HEK293 (cell line): ENCODE results near the gene SULT4A1.

Source experiments
- CTCF ChIA-PET: fragments of 350-600 bp; formaldehyde crosslinking; extraction: SDS; loops from one replicate; lab custom pipeline; 2021; ENCODE audit warnings: antibody characterized with exemption; lab: Yijun Ruan, JAX
- POLR2A ChIA-PET: fragments of 300-600 bp; formaldehyde crosslinking; extraction: SDS; loops from one replicate; lab custom pipeline; 2020; ENCODE audit warnings: antibody characterized with exemption, inconsistent platforms; lab: Yijun Ruan, JAX
- H3K27ac ChIP-seq: fragments of 200-500 bp; sonication (Bioruptor generic); 2 replicates; pipeline ENCODE4 v1.5.1; 2014; ENCODE audit warnings: low read depth, low read length, control low read depth, inconsistent platforms; ENCODE audit errors: extremely low read depth
- H3K36me3 ChIP-seq, 2 experiments: fragments of 200-500 bp in 1 of 2; sonication (Bioruptor generic) in 1 of 2; 1 replicate in 1 of 2; 2 replicates in 1 of 2; pipeline ENCODE4 v1.5.1; 2014 to 2017; ENCODE audit warnings: inconsistent platforms in 2 of 2, low read length in 2 of 2; ENCODE audit not compliant: control insufficient read depth in 2 of 2, insufficient read depth in 1 of 2
- H3K4me1 ChIP-seq: fragments of 200-500 bp; sonication (Bioruptor generic); 2 replicates; pipeline ENCODE4 v1.5.1; 2014; ENCODE audit warnings: mild to moderate bottlenecking, low read length, inconsistent platforms; ENCODE audit not compliant: control insufficient read depth, insufficient read depth
- H3K4me3 ChIP-seq: 2 replicates; pipeline ENCODE4 v1.5.1; 2011; ENCODE audit warnings: low read depth, mild to moderate bottlenecking, control low read depth, low read length, moderate library complexity
- H3K9me3 ChIP-seq: fragments of 200-500 bp; sonication (Bioruptor generic); 2 replicates; pipeline ENCODE4 v1.5.1; 2014; ENCODE audit warnings: low read depth, low read length, inconsistent platforms; ENCODE audit not compliant: control insufficient read depth, insufficient read depth
- GLIS2 ChIP-seq: fragments of 450-650 bp; formaldehyde crosslinking; IDR thresholded peaks from 2 replicates; pipeline ENCODE4 v1.5.1; 2016; ENCODE audit warnings: missing biosample characterization, missing genetic modification characterization
- HIC1 ChIP-seq: fragments of 450-650 bp; formaldehyde crosslinking; IDR thresholded peaks from 2 replicates; pipeline ENCODE4 v1.5.1; 2016; ENCODE audit warnings: missing biosample characterization, missing genetic modification characterization
- MZF1 ChIP-seq: fragments of 450-650 bp; formaldehyde crosslinking; IDR thresholded peaks from 2 replicates; pipeline ENCODE4 v1.5.1; 2017; ENCODE audit warnings: missing biosample characterization, missing genetic modification characterization, borderline replicate concordance
- WT1 ChIP-seq: fragments of 450-650 bp; formaldehyde crosslinking; IDR thresholded peaks from 2 replicates; pipeline ENCODE4 v1.5.1; 2016; ENCODE audit warnings: missing biosample characterization, missing genetic modification characterization
- ZIC2 ChIP-seq: fragments of 450-650 bp; formaldehyde crosslinking; IDR thresholded peaks from 2 replicates; pipeline ENCODE4 v1.5.1; 2016; ENCODE audit warnings: missing biosample characterization, missing genetic modification characterization
- ZNF175 ChIP-seq: fragments of 450-650 bp; formaldehyde crosslinking; IDR thresholded peaks from 2 replicates; pipeline ENCODE4 v1.5.1; 2016; ENCODE audit warnings: missing biosample characterization, missing genetic modification characterization
- ZNF2 ChIP-seq: fragments of 450-650 bp; formaldehyde crosslinking; IDR thresholded peaks from 2 replicates; pipeline ENCODE4 v1.5.1; 2016; ENCODE audit warnings: missing biosample characterization, missing genetic modification characterization
- ZNF48 ChIP-seq: fragments of 450-650 bp; formaldehyde crosslinking; IDR thresholded peaks from 2 replicates; pipeline ENCODE4 v1.5.1; 2016; ENCODE audit warnings: missing biosample characterization, missing genetic modification characterization
- ZNF561 ChIP-seq: fragments of 450-650 bp; IDR thresholded peaks from 2 replicates; pipeline ENCODE4 v1.5.1; 2018; ENCODE audit warnings: missing biosample characterization, missing genetic modification characterization, borderline replicate concordance
- ZNF596 ChIP-seq: fragments of 450-650 bp; IDR thresholded peaks from 2 replicates; pipeline ENCODE4 v1.5.0; 2018; ENCODE audit warnings: missing biosample characterization, mild to moderate bottlenecking, missing genetic modification characterization, moderate library complexity
- ZNF777 ChIP-seq: fragments of 450-650 bp; formaldehyde crosslinking; IDR thresholded peaks from 2 replicates; pipeline ENCODE4 v1.5.1; 2017; ENCODE audit warnings: missing biosample characterization, missing genetic modification characterization, borderline replicate concordance
- ZSCAN18 ChIP-seq: fragments of 450-650 bp; formaldehyde crosslinking; IDR thresholded peaks from 2 replicates; pipeline ENCODE4 v1.5.1; 2016; ENCODE audit warnings: missing biosample characterization, missing genetic modification characterization
- TF ChIP-seq, protein P1 (sequence below): fragments of 450-650 bp; formaldehyde crosslinking; IDR thresholded peaks from 2 replicates; pipeline ENCODE4 v1.5.1; 2016; ENCODE audit warnings: missing biosample characterization, missing genetic modification characterization
- TF ChIP-seq, protein P2 (sequence below): fragments of 450-650 bp; formaldehyde crosslinking; IDR thresholded peaks from 2 replicates; pipeline ENCODE4 v1.5.1; 2016; ENCODE audit warnings: missing biosample characterization, missing genetic modification characterization

Gene SULT4A1

DNA sequence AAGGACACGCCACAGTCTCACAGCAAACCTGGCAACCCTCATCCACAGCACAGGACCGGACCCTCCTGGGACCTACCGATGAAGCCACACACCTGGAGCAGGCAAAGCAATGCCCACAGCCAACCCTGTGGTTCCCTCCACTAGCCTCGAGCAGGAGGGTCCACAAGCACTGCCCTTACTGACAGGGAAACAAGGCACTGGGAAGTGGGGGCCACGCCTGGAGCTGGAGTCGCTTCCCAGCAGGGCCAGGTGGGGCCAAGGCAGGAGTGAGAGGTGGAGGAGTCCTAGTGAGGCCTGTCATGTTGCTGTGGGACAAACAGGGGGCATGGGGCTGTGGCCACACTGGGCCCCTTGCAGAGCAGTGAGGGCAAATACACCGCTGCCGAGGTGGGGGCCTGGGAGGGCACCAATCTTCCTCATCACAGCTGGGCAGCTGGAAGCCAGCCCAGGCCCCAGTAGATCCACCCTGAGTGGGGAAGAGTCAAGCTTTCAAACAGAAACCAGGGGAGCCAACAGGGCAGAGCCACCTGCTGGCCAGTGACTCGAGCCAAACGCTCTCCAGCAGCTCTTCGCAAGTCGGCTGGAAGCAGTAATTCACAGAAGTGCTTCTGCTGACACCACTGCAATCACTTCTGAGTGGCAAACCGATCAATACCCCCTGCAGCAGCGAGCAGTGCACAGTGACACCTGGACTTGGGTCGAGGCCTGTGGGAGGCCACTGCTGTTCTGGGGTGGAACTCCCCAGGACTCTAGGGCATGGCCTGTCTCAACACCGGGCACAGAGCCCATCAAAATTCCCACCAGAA lies 13.7 kb downstream of the SULT4A1 start (continued):
- TF ChIP-seq, protein P1, sequence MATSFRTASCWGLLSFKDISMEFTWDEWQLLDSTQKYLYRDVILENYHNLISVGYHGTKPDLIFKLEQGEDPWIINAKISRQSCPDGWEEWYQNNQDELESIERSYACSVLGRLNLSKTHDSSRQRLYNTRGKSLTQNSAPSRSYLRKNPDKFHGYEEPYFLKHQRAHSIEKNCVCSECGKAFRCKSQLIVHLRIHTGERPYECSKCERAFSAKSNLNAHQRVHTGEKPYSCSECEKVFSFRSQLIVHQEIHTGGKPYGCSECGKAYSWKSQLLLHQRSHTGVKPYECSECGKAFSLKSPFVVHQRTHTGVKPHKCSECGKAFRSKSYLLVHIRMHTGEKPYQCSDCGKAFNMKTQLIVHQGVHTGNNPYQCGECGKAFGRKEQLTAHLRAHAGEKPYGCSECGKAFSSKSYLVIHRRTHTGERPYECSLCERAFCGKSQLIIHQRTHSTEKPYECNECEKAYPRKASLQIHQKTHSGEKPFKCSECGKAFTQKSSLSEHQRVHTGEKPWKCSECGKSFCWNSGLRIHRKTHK (tag by site-specific recombination) = no peak
- TF ChIP-seq HIC1 (tag by site-specific recombination) = no peak
- 0 out of 2 replicates have a peak, but pooled peaks have one; percentile 21 for TF ChIP-seq ZNF2 (tag by site-specific recombination)
- TF ChIP-seq ZNF596 (tag by site-specific recombination) = no peak
- no peak for TF ChIP-seq ZNF48 (tag by site-specific recombination)
- TF ChIP-seq ZNF777 (tag by site-specific recombination) = no peak
- TF ChIP-seq MZF1 (tag by site-specific recombination) = no peak
- TF ChIP-seq ZNF561 (tag by site-specific recombination) = no peak
- no peak for TF ChIP-seq WT1 (tag by site-specific recombination)
- peak; percentile 34 for TF ChIP-seq GLIS2 (tag by site-specific recombination)

GRCh38 chr22:43847376-43848289 lies 14.7 kb downstream of the SULT4A1 start:
- Histone ChIP-seq H3K9me3 (no peaks in the 10 kb centered on the region), H3K36me3 (no peaks in the 10 kb centered on the region), H3K4me3 (no peak overlapping the region), H3K27ac (no peak overlapping the region), H3K4me1 (no peaks in the 10 kb centered on the region)
- no peak for TF ChIP-seq ZNF175 (tag by site-specific recombination)
- TF ChIP-seq, protein P2, sequence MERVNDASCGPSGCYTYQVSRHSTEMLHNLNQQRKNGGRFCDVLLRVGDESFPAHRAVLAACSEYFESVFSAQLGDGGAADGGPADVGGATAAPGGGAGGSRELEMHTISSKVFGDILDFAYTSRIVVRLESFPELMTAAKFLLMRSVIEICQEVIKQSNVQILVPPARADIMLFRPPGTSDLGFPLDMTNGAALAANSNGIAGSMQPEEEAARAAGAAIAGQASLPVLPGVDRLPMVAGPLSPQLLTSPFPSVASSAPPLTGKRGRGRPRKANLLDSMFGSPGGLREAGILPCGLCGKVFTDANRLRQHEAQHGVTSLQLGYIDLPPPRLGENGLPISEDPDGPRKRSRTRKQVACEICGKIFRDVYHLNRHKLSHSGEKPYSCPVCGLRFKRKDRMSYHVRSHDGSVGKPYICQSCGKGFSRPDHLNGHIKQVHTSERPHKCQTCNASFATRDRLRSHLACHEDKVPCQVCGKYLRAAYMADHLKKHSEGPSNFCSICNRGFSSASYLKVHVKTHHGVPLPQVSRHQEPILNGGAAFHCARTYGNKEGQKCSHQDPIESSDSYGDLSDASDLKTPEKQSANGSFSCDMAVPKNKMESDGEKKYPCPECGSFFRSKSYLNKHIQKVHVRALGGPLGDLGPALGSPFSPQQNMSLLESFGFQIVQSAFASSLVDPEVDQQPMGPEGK (tag by site-specific recombination) = no peak
- no peak for TF ChIP-seq ZSCAN18
- TF ChIP-seq ZIC2 (tag by site-specific recombination) = 0 out of 2 replicates have a peak, but pooled peaks have one; percentile 12
- ChIA-PET POLR2A (no interaction called here), CTCF (interaction anchor here (1.1 to 2.4 kb wide), 3 partner anchors 37 to 146 kb away, joined by 3 to 6 read pairs (median 4); no protein-coding TSS in a partner anchor)
